ENCODE results near the gene ZNF724. TPM values are rescaled to one million over a fixed set of nuclear protein-coding genes. Genes with fewer than 3 reads are reported as not detected.

ZNF724 gene
- total and polyA plus RNA-seq, 2 of the 13 experiments (the other 11 are each of a cell fraction or from before 2014, with no cell fraction given), result 1.5 to 15.0 TPM

DNA sequence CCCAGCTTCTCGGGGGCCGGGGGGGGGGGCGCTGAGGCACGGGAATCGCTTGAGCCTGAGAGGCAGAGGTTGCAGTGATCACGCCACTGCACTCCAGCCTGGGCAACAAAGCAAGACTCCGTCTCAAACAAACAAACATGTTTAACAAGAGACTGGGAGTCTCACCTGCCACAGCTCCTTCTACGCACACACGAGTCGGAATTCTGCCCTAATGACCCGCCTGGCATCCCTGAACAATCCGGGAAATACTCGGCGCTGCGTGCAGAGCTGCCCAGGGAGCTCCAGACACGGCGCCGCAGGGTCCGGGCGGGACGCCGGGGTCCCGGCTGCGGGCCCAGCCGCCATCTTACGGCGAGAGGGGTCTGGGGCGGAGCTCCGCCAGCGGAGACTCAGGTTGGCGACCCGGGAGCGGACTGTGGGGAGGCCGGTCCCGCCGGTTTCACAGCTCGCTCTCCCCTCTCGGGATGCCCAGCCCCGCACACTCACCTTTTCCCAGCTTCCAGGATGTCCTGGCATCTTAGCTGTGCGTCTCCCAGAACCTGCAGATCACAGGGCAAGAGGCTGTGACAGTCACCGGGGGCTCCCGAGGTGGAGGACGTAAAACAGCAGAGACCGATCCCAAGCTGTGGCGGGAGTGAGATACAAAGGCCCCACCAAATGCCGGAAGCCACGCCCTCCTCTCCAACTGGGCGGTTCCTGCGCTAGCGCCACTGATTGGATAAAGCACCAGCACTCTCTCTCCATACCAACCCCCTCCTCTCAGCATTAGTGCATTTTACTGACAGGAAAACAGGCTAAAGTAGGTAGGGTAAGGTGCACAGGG is 23.6 kb upstream of the ZNF724 start (continued):
- TF ChIP-seq ZSCAN31 (CRISPR knock-in tag; IDR thresholded peaks at IDR 0.05; ENCODE audit: low read depth), result peak; percentile 71; the same call in 1 of the 2 replicates
- TF ChIP-seq ZNF3 (CRISPR knock-in tag; IDR thresholded peaks at IDR 0.05), result no peak
- no peak for TF ChIP-seq ZSCAN29 (CRISPR knock-in tag; conservative IDR thresholded peaks at IDR 0.05)
- TF ChIP-seq ZNF121 (CRISPR knock-in tag; IDR thresholded peaks at IDR 0.05), result peak; percentile 99
- TF ChIP-seq, protein P1, sequence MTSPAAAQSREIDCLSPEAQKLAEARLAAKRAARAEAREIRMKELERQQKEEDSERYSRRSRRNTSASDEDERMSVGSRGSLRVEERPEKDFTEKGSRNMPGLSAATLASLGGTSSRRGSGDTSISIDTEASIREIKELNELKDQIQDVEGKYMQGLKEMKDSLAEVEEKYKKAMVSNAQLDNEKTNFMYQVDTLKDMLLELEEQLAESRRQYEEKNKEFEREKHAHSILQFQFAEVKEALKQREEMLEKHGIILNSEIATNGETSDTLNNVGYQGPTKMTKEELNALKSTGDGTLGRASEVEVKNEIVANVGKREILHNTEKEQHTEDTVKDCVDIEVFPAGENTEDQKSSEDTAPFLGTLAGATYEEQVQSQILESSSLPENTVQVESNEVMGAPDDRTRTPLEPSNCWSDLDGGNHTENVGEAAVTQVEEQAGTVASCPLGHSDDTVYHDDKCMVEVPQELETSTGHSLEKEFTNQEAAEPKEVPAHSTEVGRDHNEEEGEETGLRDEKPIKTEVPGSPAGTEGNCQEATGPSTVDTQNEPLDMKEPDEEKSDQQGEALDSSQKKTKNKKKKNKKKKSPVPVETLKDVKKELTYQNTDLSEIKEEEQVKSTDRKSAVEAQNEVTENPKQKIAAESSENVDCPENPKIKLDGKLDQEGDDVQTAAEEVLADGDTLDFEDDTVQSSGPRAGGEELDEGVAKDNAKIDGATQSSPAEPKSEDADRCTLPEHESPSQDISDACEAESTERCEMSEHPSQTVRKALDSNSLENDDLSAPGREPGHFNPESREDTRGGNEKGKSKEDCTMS (CRISPR knock-in tag; conservative IDR thresholded peaks at IDR 0.05), result no peak
- TF ChIP-seq U2AF1 (optimal IDR thresholded peaks at IDR 0.05; ENCODE audit: low read depth, low read length), result no peak
- peak; percentile 79 for TF ChIP-seq PHF8 (CRISPR knock-in tag; IDR thresholded peaks at IDR 0.05)
- peak; percentile 85; the same call in 1 of the 2 replicates for TF ChIP-seq KLF15 (CRISPR knock-in tag; IDR thresholded peaks at IDR 0.05; ENCODE audit: borderline replicate concordance)
- TF ChIP-seq NR2F6 (IDR thresholded peaks at IDR 0.05), result no peak
- TF ChIP-seq NR2F6 (CRISPR knock-in tag; IDR thresholded peaks at IDR 0.05), result no peak
- TF ChIP-seq RBFOX2 (IDR thresholded peaks at IDR 0.05; ENCODE audit: low read depth, low read length), result peak; percentile 74
- peak; percentile 58; the same call in 1 of the 2 replicates for TF ChIP-seq ZNF230 (CRISPR knock-in tag; IDR thresholded peaks at IDR 0.05)
- TF ChIP-seq SALL1 (CRISPR knock-in tag; IDR thresholded peaks at IDR 0.05), result peak; percentile 56
- TF ChIP-seq ZNF891 (CRISPR knock-in tag; IDR thresholded peaks at IDR 0.05), result no peak; the same call in 1 of the 2 replicates
- TF ChIP-seq NFKB2 (CRISPR knock-in tag; IDR thresholded peaks at IDR 0.05; ENCODE audit: borderline replicate concordance), result peak; percentile 73; the same call in 1 of the 2 replicates
- no peak for TF ChIP-seq ATAD3A (CRISPR knock-in tag; IDR thresholded peaks at IDR 0.05)
- no peak for TF ChIP-seq NFRKB (IDR thresholded peaks at IDR 0.05)
- no peak for TF ChIP-seq GTF3A (CRISPR knock-in tag; conservative IDR thresholded peaks at IDR 0.05)
- TF ChIP-seq ZMYM3 (CRISPR knock-in tag; IDR thresholded peaks at IDR 0.05), result peak; percentile 30; the same call in 1 of the 2 replicates
- TF ChIP-seq NRL (CRISPR knock-in tag; IDR thresholded peaks at IDR 0.05; ENCODE audit: borderline replicate concordance), result no peak; the same call in 1 of the 2 replicates
- TF ChIP-seq ZNF607 (CRISPR knock-in tag; IDR thresholded peaks at IDR 0.05; ENCODE audit: borderline replicate concordance), result no peak
- TF ChIP-seq ZNF790 (CRISPR knock-in tag; IDR thresholded peaks at IDR 0.05; ENCODE audit: borderline replicate concordance), result no peak
- no peak for TF ChIP-seq ZBTB21 (CRISPR knock-in tag; IDR thresholded peaks at IDR 0.05)
- TF ChIP-seq GATAD2A (CRISPR knock-in tag; IDR thresholded peaks at IDR 0.05), result no peak
- no peak for TF ChIP-seq ZNF562 (CRISPR knock-in tag; IDR thresholded peaks at IDR 0.05; ENCODE audit: borderline replicate concordance)
- TF ChIP-seq DR1 (CRISPR knock-in tag; IDR thresholded peaks at IDR 0.05), result no peak
- TF ChIP-seq KDM1A (CRISPR knock-in tag; IDR thresholded peaks at IDR 0.05), result no peak
- no peak for TF ChIP-seq ZNF234 (CRISPR knock-in tag; conservative IDR thresholded peaks at IDR 0.05)
- TF ChIP-seq CBFB (CRISPR knock-in tag; IDR thresholded peaks at IDR 0.05), result no peak
